Ovary (tissue), 3 donors: ENCODE data around the gene SVEP1.

Experiments
- POLR2A ChIP-seq: fragments of 450-650 bp; IDR thresholded peaks from one replicate; pipeline ENCODE4 v1.6.1; 2017; ENCODE audit warnings: antibody characterized with exemption, mild to moderate bottlenecking, moderate library complexity
- TF ChIP-seq, protein P1 (sequence below), 3 donors: fragments of 450-650 bp in 2 of 3; fragments of 200-600 bp in 1 of 3; IDR thresholded peaks; one replicate each; pipeline versions ENCODE4 v1.5.1 to v1.8.0; 2016 to 2022; ENCODE audit warnings: antibody characterized with exemption in 3 of 3, mild to moderate bottlenecking in 1 of 3
- donor health status: DM: no; HTN: no; CAD: no.

- TF ChIP-seq POLR2A, result no peak
- TF ChIP-seq, protein P1, sequence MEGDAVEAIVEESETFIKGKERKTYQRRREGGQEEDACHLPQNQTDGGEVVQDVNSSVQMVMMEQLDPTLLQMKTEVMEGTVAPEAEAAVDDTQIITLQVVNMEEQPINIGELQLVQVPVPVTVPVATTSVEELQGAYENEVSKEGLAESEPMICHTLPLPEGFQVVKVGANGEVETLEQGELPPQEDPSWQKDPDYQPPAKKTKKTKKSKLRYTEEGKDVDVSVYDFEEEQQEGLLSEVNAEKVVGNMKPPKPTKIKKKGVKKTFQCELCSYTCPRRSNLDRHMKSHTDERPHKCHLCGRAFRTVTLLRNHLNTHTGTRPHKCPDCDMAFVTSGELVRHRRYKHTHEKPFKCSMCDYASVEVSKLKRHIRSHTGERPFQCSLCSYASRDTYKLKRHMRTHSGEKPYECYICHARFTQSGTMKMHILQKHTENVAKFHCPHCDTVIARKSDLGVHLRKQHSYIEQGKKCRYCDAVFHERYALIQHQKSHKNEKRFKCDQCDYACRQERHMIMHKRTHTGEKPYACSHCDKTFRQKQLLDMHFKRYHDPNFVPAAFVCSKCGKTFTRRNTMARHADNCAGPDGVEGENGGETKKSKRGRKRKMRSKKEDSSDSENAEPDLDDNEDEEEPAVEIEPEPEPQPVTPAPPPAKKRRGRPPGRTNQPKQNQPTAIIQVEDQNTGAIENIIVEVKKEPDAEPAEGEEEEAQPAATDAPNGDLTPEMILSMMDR (IDR thresholded peaks at IDR 0.05), result no peak
Observed at GRCh38 chr9:110464321-110464720, 115.2 kb downstream of the SVEP1 start.
